HCT116 (cell line): ENCODE data around the gene NEK6.

Source experiments
- EZH2 ChIP-seq: fragments of 200-600 bp; sonication (generic); IDR thresholded peaks from 2 replicates; pipeline ENCODE4 v1.6.1; 2017; ENCODE audit warnings: antibody characterized with exemption, mixed run types
- FOSL1 ChIP-seq: IDR thresholded peaks from 2 replicates; pipeline ENCODE4 v1.6.1; 2012; ENCODE audit warnings: low read depth
- JUND ChIP-seq: IDR thresholded peaks from 2 replicates; pipeline ENCODE4 v1.6.1; 2012
- POLR2A ChIP-seq: IDR thresholded peaks from 2 replicates; pipeline ENCODE4 v1.7.0; 2011; ENCODE audit warnings: borderline replicate concordance; ENCODE audit not compliant: insufficient read depth, insufficient read length; ENCODE audit errors: extremely low read depth
- POLR2AphosphoS5 ChIP-seq: IDR thresholded peaks from 2 replicates; pipeline ENCODE4 v1.6.1; 2011; ENCODE audit warnings: mild to moderate bottlenecking, low read depth, low read length, moderate library complexity
- RAD21 ChIP-seq: IDR thresholded peaks from 2 replicates; pipeline ENCODE4 v1.6.1; 2012; ENCODE audit warnings: low read depth, mild to moderate bottlenecking
- SIN3A ChIP-seq: IDR thresholded peaks from 2 replicates; pipeline ENCODE4 v1.6.1; 2012; ENCODE audit warnings: low read depth
- TF ChIP-seq, protein P1 (sequence below), 3 experiments: fragments of 200-600 bp in 1 of 3; sonication (generic) in 1 of 3; IDR thresholded peaks in 2 of 3; conservative IDR thresholded peaks in 1 of 3; 2 replicates each; pipeline ENCODE4 v1.5.1; 2012 to 2017; ENCODE audit warnings: low read depth in 2 of 3, low read length in 2 of 3, antibody characterized with exemption in 1 of 3, borderline replicate concordance in 1 of 3, control low read depth in 1 of 3, mild to moderate bottlenecking in 1 of 3, mixed read lengths in 1 of 3, mixed run types in 1 of 3, moderate library complexity in 1 of 3; ENCODE audit not compliant: insufficient read depth in 1 of 3
- TF ChIP-seq, protein P2 (sequence below): IDR thresholded peaks from 2 replicates; pipeline ENCODE4 v1.6.1; 2012
- TF ChIP-seq, protein P3 (sequence below): IDR thresholded peaks from 2 replicates; pipeline ENCODE4 v1.6.1; 2012

DNA sequence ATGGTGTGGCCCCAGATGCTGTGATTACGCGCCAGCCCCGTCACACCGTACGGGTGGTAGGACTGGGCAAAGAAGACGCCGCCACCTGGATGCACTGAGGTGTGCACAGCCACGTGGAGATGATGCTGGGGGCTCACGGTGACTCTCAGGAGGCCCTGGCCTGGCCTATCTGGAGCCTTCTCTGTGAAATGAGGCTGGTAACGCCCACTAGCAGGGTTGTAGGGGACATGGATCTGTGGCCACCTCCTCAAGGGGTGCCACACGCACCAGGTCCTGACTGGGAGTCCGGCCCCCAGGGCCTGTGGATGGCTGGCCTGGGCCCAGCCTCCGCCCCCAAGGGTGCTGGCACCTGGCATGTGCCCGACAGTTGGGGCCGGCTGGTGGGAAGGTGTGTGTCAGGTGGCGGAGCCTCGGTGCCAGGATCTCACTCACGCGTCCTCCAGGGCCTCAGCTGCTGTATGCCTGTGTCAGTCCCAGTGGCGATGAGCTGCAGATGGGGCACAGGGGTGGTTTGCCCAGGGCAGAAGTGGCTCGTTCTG, 32.4 kb downstream of the NEK6 start:
- TF ChIP-seq, protein P1, sequence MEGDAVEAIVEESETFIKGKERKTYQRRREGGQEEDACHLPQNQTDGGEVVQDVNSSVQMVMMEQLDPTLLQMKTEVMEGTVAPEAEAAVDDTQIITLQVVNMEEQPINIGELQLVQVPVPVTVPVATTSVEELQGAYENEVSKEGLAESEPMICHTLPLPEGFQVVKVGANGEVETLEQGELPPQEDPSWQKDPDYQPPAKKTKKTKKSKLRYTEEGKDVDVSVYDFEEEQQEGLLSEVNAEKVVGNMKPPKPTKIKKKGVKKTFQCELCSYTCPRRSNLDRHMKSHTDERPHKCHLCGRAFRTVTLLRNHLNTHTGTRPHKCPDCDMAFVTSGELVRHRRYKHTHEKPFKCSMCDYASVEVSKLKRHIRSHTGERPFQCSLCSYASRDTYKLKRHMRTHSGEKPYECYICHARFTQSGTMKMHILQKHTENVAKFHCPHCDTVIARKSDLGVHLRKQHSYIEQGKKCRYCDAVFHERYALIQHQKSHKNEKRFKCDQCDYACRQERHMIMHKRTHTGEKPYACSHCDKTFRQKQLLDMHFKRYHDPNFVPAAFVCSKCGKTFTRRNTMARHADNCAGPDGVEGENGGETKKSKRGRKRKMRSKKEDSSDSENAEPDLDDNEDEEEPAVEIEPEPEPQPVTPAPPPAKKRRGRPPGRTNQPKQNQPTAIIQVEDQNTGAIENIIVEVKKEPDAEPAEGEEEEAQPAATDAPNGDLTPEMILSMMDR (IDR thresholded peaks at IDR 0.05 in 2 of 3, conservative IDR thresholded peaks at IDR 0.05 in 1 of 3; ENCODE audit: borderline replicate concordance in 1 of 3, insufficient read depth in 1 of 3, low read depth in 2 of 3, low read length in 2 of 3) = no peak
- no peak for TF ChIP-seq POLR2AphosphoS5
- no peak for TF ChIP-seq JUND
- no peak for TF ChIP-seq POLR2A
- TF ChIP-seq FOSL1 = no peak
- no peak for TF ChIP-seq EZH2
- TF ChIP-seq, protein P2, sequence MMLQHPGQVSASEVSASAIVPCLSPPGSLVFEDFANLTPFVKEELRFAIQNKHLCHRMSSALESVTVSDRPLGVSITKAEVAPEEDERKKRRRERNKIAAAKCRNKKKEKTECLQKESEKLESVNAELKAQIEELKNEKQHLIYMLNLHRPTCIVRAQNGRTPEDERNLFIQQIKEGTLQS = no peak
- no peak for TF ChIP-seq RAD21
- TF ChIP-seq, protein P3, sequence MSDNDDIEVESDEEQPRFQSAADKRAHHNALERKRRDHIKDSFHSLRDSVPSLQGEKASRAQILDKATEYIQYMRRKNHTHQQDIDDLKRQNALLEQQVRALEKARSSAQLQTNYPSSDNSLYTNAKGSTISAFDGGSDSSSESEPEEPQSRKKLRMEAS = no peak
- no peak for TF ChIP-seq SIN3A
